CD4-positive, alpha-beta T cell (primary cell): Measurements from ENCODE around the gene PEX3. TPM values are rescaled to one million over a fixed set of nuclear protein-coding genes. Genes with fewer than 3 reads are reported as not detected.

Source experiments
- ATAC-seq: fragments of 200-7000 bp; cut with Tn5 transposase; one replicate; pipeline ENCODE4 v1.10.0; 2022; ENCODE audit warnings: mild to moderate bottlenecking; ENCODE audit not compliant: poor library complexity
- CTCF ChIA-PET: fragments of 350-600 bp; sonication (Branson Sonifier 250); formaldehyde crosslinking; loops from one replicate; lab custom pipeline; 2021; ENCODE audit warnings: antibody characterized with exemption, inconsistent platforms; lab: Charles Lee
- POLR2A ChIA-PET: fragments of 350-600 bp; sonication (Branson Sonifier 250); formaldehyde crosslinking; loops from one replicate; lab custom pipeline; 2021; ENCODE audit warnings: antibody characterized with exemption, inconsistent platforms; lab: Charles Lee
- DNase-seq, 14 experiments: peaks; one replicate each; pipeline ENCODE4 v3.0.0-alpha.2; 2013 to 2020; ENCODE audit warnings: mixed read lengths in 2 of 14
- H3K27ac ChIP-seq, 2 donors: one replicate each; pipeline versions ENCODE4 v1.5.1 to v1.7.0; 2013; ENCODE audit warnings: low read length in 2 of 2, low read depth in 1 of 2, mild to moderate bottlenecking in 1 of 2
- H3K27me3 ChIP-seq, 2 experiments: 1 replicate in 1 of 2; 2 replicates in 1 of 2; pipeline versions ENCODE4 v1.6.1 to v1.7.0; 2013; ENCODE audit warnings: low read length in 2 of 2, control low read depth in 1 of 2, mild to moderate bottlenecking in 1 of 2, moderate library complexity in 1 of 2; ENCODE audit not compliant: insufficient read depth in 2 of 2, control insufficient read depth in 1 of 2
- H3K36me3 ChIP-seq: one replicate; pipeline ENCODE4 v1.6.1; 2013; ENCODE audit warnings: low read length, control low read depth; ENCODE audit not compliant: insufficient read depth
- H3K4me1 ChIP-seq: one replicate; pipeline ENCODE4 v1.6.1; 2013; ENCODE audit warnings: low read length, control low read depth; ENCODE audit not compliant: insufficient read depth
- H3K4me3 ChIP-seq: one replicate; pipeline ENCODE4 v1.5.1; 2013; ENCODE audit warnings: mild to moderate bottlenecking, low read length, moderate library complexity
- H3K9me3 ChIP-seq, 2 experiments: 1 replicate in 1 of 2; 2 replicates in 1 of 2; pipeline versions ENCODE4 v1.6.1 to v1.7.0; 2013; ENCODE audit warnings: low read length in 2 of 2, mild to moderate bottlenecking in 2 of 2, control low read depth in 1 of 2, moderate library complexity in 1 of 2; ENCODE audit not compliant: control insufficient read depth in 1 of 2, insufficient read depth in 1 of 2
- H3K27ac Mint-ChIP-seq: one replicate; pipeline ENCODE4 v1.8.0; 2020; ENCODE audit warnings: mixed read lengths
- H3K27me3 Mint-ChIP-seq: one replicate; pipeline ENCODE4 v1.8.0; 2021; ENCODE audit warnings: mixed read lengths
- H3K36me3 Mint-ChIP-seq: one replicate; pipeline ENCODE4 v1.8.0; 2021; ENCODE audit warnings: low read depth, mixed read lengths
- H3K4me1 Mint-ChIP-seq: one replicate; pipeline ENCODE4 v1.8.0; 2021; ENCODE audit warnings: low read depth, mixed read lengths
- H3K4me3 Mint-ChIP-seq: one replicate; pipeline ENCODE4 v1.8.0; 2020; ENCODE audit warnings: mild to moderate bottlenecking, mixed read lengths
- H3K9me3 Mint-ChIP-seq: one replicate; pipeline ENCODE4 v1.8.0; 2020; ENCODE audit warnings: mixed read lengths
- intact Hi-C, 2 experiments: fragments of 100-400 bp; cut with DNase I in 1 of 2; cut with micrococcal nuclease in 1 of 2; formaldehyde crosslinking; loops; one replicate each; pipeline versions ENCODE4 v1.15.1 to v1.9.0; 2023 to 2025; cut with DNase I, micrococcal nuclease
- total RNA-seq, 174 experiments: library from RNA in 2 of 174; stranded (reverse) in 2 of 174; gene quantifications; one replicate each; pipeline ENCODE4 v1.2.3 and lab custom pipeline; 2021 to 2026
- TF ChIP-seq, protein P1 (sequence below): fragments of 200-600 bp; IDR thresholded peaks from one replicate; pipeline ENCODE4 v1.8.0; 2022; ENCODE audit warnings: antibody characterized with exemption, mild to moderate bottlenecking

PEX3 gene
- total RNA-seq, 2 experiments from 2014 or later, result 7.3 to 9.7 TPM

DNA sequence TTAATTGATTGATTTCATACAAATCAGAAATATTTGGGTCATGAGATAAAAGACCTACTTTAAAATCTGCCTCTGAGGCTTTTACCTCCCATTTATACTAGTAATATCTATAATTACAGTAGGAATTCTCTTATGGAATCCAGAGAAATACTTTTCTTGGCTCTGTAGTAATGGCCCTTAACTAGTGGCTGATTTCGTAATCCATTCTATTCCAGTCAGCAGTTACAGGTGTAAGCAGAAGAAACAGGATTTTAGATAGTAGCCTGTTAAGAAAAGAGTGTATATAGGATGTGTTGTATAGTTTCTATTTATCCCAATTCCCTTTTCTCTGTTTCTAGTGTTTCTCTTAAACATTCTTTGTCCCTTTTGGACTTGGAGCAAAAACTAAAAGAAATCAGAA lies 21.2 kb downstream of the PEX3 start:
- Histone ChIP-seq H3K27me3 (no peaks in the 10 kb centered on the region), H3K36me3 (peaks cover 34% of the 10 kb centered on the region), H3K9me3 (no peaks in the 10 kb centered on the region), H3K4me3 (no peak overlapping the region), H3K27ac (no peak overlapping the region), H3K4me1 (no peaks in the 10 kb centered on the region)
- H3K27me3 Mint-ChIP-seq, result no peaks in the 10 kb centered on the region
- ATAC-seq (no peak), DNase-seq (no peak)
- no peak overlapping the region for H3K4me3 Mint-ChIP-seq
- H3K9me3 Mint-ChIP-seq, result no peaks in the 10 kb centered on the region
- ChIA-PET CTCF (no interaction called here), POLR2A (no interaction called here)
- H3K27ac Mint-ChIP-seq, result no peak overlapping the region
- peaks cover 83% of the 10 kb centered on the region for H3K36me3 Mint-ChIP-seq
- no peaks in the 10 kb centered on the region for H3K4me1 Mint-ChIP-seq
- TF ChIP-seq, protein P1, sequence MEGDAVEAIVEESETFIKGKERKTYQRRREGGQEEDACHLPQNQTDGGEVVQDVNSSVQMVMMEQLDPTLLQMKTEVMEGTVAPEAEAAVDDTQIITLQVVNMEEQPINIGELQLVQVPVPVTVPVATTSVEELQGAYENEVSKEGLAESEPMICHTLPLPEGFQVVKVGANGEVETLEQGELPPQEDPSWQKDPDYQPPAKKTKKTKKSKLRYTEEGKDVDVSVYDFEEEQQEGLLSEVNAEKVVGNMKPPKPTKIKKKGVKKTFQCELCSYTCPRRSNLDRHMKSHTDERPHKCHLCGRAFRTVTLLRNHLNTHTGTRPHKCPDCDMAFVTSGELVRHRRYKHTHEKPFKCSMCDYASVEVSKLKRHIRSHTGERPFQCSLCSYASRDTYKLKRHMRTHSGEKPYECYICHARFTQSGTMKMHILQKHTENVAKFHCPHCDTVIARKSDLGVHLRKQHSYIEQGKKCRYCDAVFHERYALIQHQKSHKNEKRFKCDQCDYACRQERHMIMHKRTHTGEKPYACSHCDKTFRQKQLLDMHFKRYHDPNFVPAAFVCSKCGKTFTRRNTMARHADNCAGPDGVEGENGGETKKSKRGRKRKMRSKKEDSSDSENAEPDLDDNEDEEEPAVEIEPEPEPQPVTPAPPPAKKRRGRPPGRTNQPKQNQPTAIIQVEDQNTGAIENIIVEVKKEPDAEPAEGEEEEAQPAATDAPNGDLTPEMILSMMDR, result no peak
- intact Hi-C loops, result no loop called here

DNA sequence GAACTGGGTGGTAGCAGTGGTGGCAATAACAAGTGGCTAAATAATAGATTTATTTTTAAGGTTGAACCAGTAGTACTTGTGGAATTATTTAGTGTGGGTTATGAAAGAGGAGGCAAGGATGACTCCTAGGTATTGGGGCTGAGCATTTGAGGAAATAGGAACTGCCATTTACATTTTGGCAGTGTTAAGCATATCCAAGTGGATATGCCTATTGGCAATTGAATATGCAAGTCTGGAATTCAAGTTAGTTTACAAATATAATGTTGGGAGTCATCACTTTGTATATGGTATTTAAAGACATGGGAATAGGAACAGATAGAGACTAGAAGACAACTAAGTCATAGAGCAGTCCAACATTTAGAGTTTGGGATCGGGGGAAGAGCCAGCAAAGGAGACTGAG lies 25.9 kb downstream of the PEX3 start:
- no peaks in the 10 kb centered on the region for H3K9me3 ChIP-seq
- DNase-seq (no peak), ATAC-seq (no peak)
- Mint-ChIP-seq H3K9me3 (no peaks in the 10 kb centered on the region), H3K36me3 (peaks cover 80% of the 10 kb centered on the region), H3K4me3 (no peak overlapping the region), H3K27me3 (no peaks in the 10 kb centered on the region), H3K4me1 (no peaks in the 10 kb centered on the region), H3K27ac (no peak overlapping the region)
- H3K4me3 ChIP-seq, result no peak overlapping the region
- H3K4me1 ChIP-seq, result no peaks in the 10 kb centered on the region
- intact Hi-C loops, result no loop called here
- TF ChIP-seq, protein P1, result no peak
- POLR2A ChIA-PET, result no interaction called here
- CTCF ChIA-PET, result interaction anchor here (0.8 kb wide), 1 partner anchor 13 kb away, joined by 3 read pairs; no protein-coding TSS in a partner anchor
- no peak overlapping the region for H3K27ac ChIP-seq
- peaks cover 37% of the 10 kb centered on the region for H3K36me3 ChIP-seq
- H3K27me3 ChIP-seq, result no peaks in the 10 kb centered on the region

DNA sequence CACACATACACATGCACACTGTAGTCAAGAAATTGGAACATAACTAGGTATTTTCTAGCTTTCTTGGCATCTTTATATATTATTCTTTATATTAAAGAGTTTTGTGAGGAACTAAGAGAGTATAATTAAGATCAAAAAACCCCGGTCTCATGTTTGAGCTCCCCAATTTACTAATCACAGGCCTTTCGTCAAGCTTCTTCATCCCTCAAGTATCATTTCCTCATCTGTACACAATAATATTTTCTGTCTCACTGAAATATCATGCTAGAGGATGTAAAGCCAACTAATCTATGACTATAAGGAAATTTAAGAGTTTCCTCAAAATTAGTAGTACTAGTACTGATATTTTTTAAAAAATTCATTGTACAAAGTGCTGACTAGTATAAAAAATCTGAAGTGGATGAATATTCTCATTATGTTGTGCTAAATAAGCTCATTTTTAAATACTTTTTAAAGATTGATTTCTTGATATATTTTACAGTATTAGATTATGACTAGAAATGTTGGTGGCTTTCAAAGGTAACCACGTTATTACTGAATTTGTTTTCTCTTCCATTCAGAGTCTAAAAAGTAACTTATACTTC lies 28.0 kb downstream of the PEX3 start:
- no peak overlapping the region for H3K27ac ChIP-seq
- Mint-ChIP-seq H3K9me3 (no peaks in the 10 kb centered on the region), H3K4me3 (no peak overlapping the region), H3K4me1 (no peaks in the 10 kb centered on the region), H3K27ac (no peak overlapping the region), H3K36me3 (peaks cover 60% of the 10 kb centered on the region), H3K27me3 (no peaks in the 10 kb centered on the region)
- CTCF ChIA-PET, result no interaction called here
- H3K9me3 ChIP-seq, result no peaks in the 10 kb centered on the region
- POLR2A ChIA-PET, result no interaction called here
- H3K36me3 ChIP-seq, result peaks cover 22% of the 10 kb centered on the region
- H3K4me3 ChIP-seq, result no peak overlapping the region
- no peaks in the 10 kb centered on the region for H3K27me3 ChIP-seq
- TF ChIP-seq, protein P1, result no peak
- no peaks in the 10 kb centered on the region for H3K4me1 ChIP-seq
- ATAC-seq, result no peak
- DNase-seq, result no peak
- intact Hi-C loops, result no loop called here
